Uterus (tissue), 2 donors: ENCODE results near the gene SCNM1.

ENCODE experiments used
- CTCF ChIP-seq, 4 experiments: fragments of 200-600 bp in 2 of 4; fragments of 450-650 bp in 2 of 4; sonication (generic) in 2 of 4; IDR thresholded peaks; one replicate each; pipeline ENCODE4 v1.5.1; 2016 to 2019; ENCODE audit warnings: antibody characterized with exemption in 4 of 4, mild to moderate bottlenecking in 2 of 4, moderate library complexity in 1 of 4
- POLR2A ChIP-seq, 2 donors: fragments of 450-650 bp; IDR thresholded peaks; one replicate each; pipeline ENCODE4 v1.6.1; 2016; ENCODE audit warnings: antibody characterized with exemption in 2 of 2, mild to moderate bottlenecking in 1 of 2, moderate library complexity in 1 of 2

- TF ChIP-seq CTCF (IDR thresholded peaks at IDR 0.05) (no peak), POLR2A (IDR thresholded peaks at IDR 0.05) (peak in 1 of 2 donors; percentile 23)
These were observed 1.1 kb upstream of the SCNM1 start for GRCh38 chr1:151164732-151165280.
